SU-DHL-6 (cell line): ENCODE measurements around the gene ASB3.

Experiments used
- CTCF ChIP-seq: fragments of 200-600 bp; sonication (generic); IDR thresholded peaks from one replicate; pipeline ENCODE4 v1.5.1; 2017; ENCODE audit warnings: antibody characterized with exemption, mild to moderate bottlenecking, low read length, moderate library complexity; ENCODE audit not compliant: insufficient read depth, poor library complexity, severe bottlenecking
- EZH2phosphoT487 ChIP-seq: fragments of 200-600 bp; sonication (generic), shearing (Covaris generic); conservative IDR thresholded peaks from 2 replicates; pipeline ENCODE4 v1.6.1; 2018; ENCODE audit warnings: mild to moderate bottlenecking, antibody characterized with exemption, low read length, moderate library complexity, mixed read lengths

DNA sequence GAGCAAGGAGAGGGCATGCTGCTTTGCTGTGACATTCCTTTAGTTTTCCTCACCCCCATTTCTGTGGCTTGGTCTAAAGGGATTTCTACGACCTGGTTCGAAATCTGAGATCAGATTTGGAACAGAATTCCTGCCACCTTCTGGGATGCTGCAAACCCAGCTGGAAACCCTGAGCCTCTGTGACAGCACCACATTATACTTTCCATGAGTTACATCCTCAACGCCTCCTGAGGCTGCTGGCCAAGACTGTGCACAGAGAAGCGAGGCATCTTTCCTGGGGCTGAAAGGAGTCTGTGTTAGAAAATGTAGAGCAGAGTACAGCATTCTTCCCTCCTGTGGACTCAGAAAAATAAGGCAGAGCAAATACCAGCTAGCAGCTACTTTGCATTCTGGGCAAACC, 157.3 kb downstream of the ASB3 start:
- TF ChIP-seq CTCF (no peak), EZH2phosphoT487 (no peak)
